Muscle of leg (tissue), 11 donors: Measurements from ENCODE around the gene GRM5. TPM values are rescaled to one million over a fixed set of nuclear protein-coding genes. Genes with fewer than 3 reads are reported as not detected.

Experiments
- DNase-seq: peaks from one replicate; pipeline ENCODE4 v3.0.0; 2013
- H3K27ac ChIP-seq: one replicate; pipeline ENCODE4 v1.5.1; 2013; ENCODE audit warnings: mild to moderate bottlenecking, low read length, control low read depth
- H3K27me3 ChIP-seq: one replicate; pipeline ENCODE4 v1.6.1; 2013; ENCODE audit warnings: low read length; ENCODE audit not compliant: control insufficient read depth, insufficient read depth
- H3K36me3 ChIP-seq: one replicate; pipeline ENCODE4 v1.6.1; 2013; ENCODE audit warnings: low read length; ENCODE audit not compliant: control insufficient read depth, insufficient read depth
- H3K4me1 ChIP-seq: one replicate; pipeline ENCODE4 v1.6.1; 2013; ENCODE audit warnings: low read length; ENCODE audit not compliant: control insufficient read depth, insufficient read depth
- H3K4me3 ChIP-seq: one replicate; pipeline ENCODE4 v1.5.1; 2013; ENCODE audit warnings: low read length, control low read depth
- H3K9me3 ChIP-seq: replicated peaks from 2 replicates; pipeline ENCODE4 v1.6.1; 2013; ENCODE audit warnings: low read depth, low read length; ENCODE audit not compliant: control insufficient read depth
- whole genome bisulfite sequencing: methylation state at CpG from one replicate; pipeline ENCODE4 v1.1.5; 2013; ENCODE audit warnings: missing lambda C conversion rate; ENCODE audit not compliant: insufficient coverage; 5-methylcytosine and 5-hydroxymethylcytosine counted together
- polyA plus RNA-seq, 8 donors: library from polyadenylated mRNA; unstranded; fragments of 120-200 nt; gene quantifications; one replicate each; pipeline versions ENCODE4 v1.2.1 to v1.2.3, GENCODE V29; 2013; ENCODE audit warnings: inconsistent platforms in 1 of 8, low replicate concordance in 1 of 8; ENCODE audit not compliant: insufficient read length in 8 of 8, insufficient read depth in 1 of 8
- total RNA-seq: library from RNA; stranded (reverse); fragments of 120-200 nt; gene quantifications from one replicate; pipeline ENCODE4 v1.2.4, GENCODE V29; 2013

The GRM5 gene
- total and polyA plus RNA-seq, 9 donors, result 0.02 to 0.04 (median 0.03) TPM; not detected in 6

- no peak for DNase-seq
- Histone ChIP-seq H3K4me3 (no peak overlapping the region), H3K4me1 (no peaks in the 10 kb centered on the region), H3K36me3 (no peaks in the 10 kb centered on the region), H3K9me3 (no peaks in the 10 kb centered on the region), H3K27ac (no peak overlapping the region), H3K27me3 (no peaks in the 10 kb centered on the region)
- WGBS, result 50% methylated on average over 2 of the region's 2 CpGs
Measured at GRCh38 chr11:88553204-88553603, 512.6 kb downstream of the GRM5 start.

GRCh38 chr11:88552379-88553062 is 513.3 kb downstream of the GRM5 start:
- no peaks in the 10 kb centered on the region for H3K27me3 ChIP-seq
- no peaks in the 10 kb centered on the region for H3K9me3 ChIP-seq
- no peaks in the 10 kb centered on the region for H3K4me1 ChIP-seq
- WGBS, result no CpG with 5 or more reads among the region's 3 CpGs
- H3K4me3 ChIP-seq, result no peak overlapping the region
- H3K36me3 ChIP-seq, result no peaks in the 10 kb centered on the region
- DNase-seq, result no peak
- no peak overlapping the region for H3K27ac ChIP-seq

DNA sequence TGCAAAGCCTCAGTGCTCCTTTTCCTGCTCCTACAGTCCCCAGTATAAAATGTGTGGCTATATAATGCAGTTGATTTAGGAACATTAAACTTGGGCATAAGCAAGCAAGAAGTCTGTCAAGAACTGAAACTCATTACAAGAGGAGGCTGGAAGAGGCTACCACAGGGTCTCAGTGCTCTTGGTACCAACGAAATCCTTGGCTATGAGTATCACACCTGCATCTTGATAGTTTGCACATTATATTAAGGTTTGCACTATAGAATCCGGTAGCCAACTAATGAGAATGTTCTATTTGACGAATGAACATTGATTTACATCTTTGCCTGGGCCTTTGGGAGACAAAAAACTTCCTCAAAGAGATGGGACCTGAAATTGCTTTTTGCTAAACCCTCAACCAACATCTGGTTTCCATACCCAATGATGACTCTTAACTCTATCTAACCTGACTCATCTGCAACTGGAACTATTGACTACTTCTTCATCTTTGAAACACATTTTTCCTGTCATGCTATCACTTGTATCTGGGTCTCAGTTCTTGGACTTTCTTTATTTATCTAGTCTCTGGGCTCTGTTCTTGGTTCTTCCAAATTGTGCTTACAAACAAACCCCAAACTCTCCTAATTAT is 521.0 kb downstream of the GRM5 start:
- no peak overlapping the region for H3K27ac ChIP-seq
- no peak overlapping the region for H3K4me3 ChIP-seq
- H3K4me1 ChIP-seq, result no peaks in the 10 kb centered on the region
- H3K36me3 ChIP-seq, result no peaks in the 10 kb centered on the region
- no peak for DNase-seq
- WGBS, result 48% methylated on average over 2 of the region's 3 CpGs
- H3K27me3 ChIP-seq, result no peaks in the 10 kb centered on the region
- H3K9me3 ChIP-seq, result no peaks in the 10 kb centered on the region

GRCh38 chr11:88543902-88544655 is 521.7 kb downstream of the GRM5 start:
- Histone ChIP-seq H3K4me1 (no peaks in the 10 kb centered on the region), H3K9me3 (no peaks in the 10 kb centered on the region), H3K27ac (no peak overlapping the region), H3K4me3 (no peak overlapping the region), H3K36me3 (no peaks in the 10 kb centered on the region), H3K27me3 (no peaks in the 10 kb centered on the region)
- DNase-seq, result peak; percentile 95
- WGBS, result 39% methylated on average over 3 of the region's 5 CpGs

- Histone ChIP-seq H3K4me3 (no peak overlapping the region), H3K9me3 (no peaks in the 10 kb centered on the region), H3K27me3 (no peaks in the 10 kb centered on the region), H3K36me3 (no peaks in the 10 kb centered on the region), H3K4me1 (peaks cover 2% of the 10 kb centered on the region), H3K27ac (no peak overlapping the region)
- DNase-seq, result no peak
- no CpG with 5 or more reads among the region's 6 CpGs for WGBS
Measured at GRCh38 chr11:88541006-88541405, 524.8 kb downstream of the GRM5 start.

DNA sequence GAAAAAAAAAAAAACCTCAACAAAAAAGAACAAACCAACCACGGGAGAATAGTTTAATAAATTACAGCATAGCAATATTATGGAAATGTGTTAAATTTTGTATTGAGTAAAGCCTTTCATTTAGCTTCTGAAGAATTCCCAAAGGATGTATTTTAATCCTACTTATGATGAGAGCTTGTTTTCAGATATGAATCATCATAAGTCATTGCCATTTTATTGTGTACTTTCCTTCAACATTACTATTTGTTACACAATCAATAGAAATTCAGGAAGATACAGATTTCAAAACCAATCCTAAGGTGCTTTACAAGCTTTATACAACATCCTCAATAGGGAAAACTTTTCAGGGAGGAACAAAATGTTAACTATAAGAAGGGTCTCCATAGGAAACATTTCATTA is 527.7 kb downstream of the GRM5 start:
- Histone ChIP-seq H3K27ac (no peak overlapping the region), H3K4me3 (no peak overlapping the region)
- WGBS, result no CpG with 5 or more reads among the region's 1 CpG

DNA sequence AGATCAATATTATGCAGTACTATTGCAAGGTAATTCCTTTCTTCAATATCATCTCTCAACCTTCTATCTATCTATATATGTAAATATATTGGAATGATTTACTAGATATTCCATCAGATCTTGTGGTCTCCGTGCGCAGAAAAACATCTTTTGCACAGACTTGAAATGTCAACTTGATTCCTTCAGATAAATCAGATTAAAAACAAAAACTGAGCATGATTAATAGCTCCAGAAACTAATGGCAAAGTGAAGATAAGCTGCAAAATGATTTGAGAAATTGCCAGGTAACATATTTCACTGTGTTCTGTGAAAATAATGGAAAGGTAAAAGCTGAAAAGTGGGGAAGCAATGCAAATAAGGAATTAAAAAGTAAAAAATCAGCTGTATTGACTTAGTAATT is 528.2 kb downstream of the GRM5 start:
- no CpG with 5 or more reads among the region's 2 CpGs for WGBS

More for the DNA sequence above, 527.7 kb downstream of the GRM5 start:
- no peaks in the 10 kb centered on the region for H3K27me3 ChIP-seq
- no peaks in the 10 kb centered on the region for H3K9me3 ChIP-seq
- H3K4me1 ChIP-seq, result peaks cover 2% of the 10 kb centered on the region
- no peak for DNase-seq
- no peaks in the 10 kb centered on the region for H3K36me3 ChIP-seq

DNA sequence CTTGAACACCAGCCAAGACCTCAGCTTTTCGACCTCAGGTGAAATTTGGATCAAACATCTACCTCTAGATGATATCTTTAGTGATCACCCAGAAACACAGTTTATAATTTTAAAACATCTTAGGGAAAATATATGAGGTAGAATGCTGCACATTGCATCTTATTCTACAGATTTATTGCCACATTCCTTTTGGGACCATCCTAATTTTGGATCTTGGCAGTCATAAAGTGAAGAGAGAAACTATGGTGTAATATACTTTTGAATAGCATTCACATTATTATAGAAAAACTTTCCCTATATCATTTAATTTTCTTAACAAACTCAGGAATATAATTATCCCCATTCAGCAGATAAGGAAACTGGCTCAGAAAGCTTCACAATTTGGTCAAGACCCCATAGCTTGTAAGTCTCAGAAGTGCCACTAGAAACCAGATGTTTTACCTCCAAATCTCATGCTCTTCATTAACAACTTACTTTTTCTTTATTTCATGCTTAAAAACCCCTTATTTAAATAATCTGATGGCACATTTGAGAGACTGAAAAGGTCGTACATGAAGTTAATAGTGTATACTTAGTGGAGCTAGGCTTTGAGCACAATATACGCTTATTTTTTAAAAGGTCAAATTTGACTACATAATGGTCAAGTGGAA is 529.0 kb downstream of the GRM5 start:
- no CpG with 5 or more reads among the region's 3 CpGs for WGBS
- Histone ChIP-seq H3K36me3 (no peaks in the 10 kb centered on the region), H3K9me3 (no peaks in the 10 kb centered on the region), H3K4me1 (peaks cover 2% of the 10 kb centered on the region), H3K27me3 (no peaks in the 10 kb centered on the region), H3K4me3 (no peak overlapping the region), H3K27ac (no peak overlapping the region)
- DNase-seq, result peak; percentile 55

More for the DNA sequence above, 528.2 kb downstream of the GRM5 start:
- Histone ChIP-seq H3K27me3 (no peaks in the 10 kb centered on the region), H3K9me3 (no peaks in the 10 kb centered on the region), H3K4me3 (no peak overlapping the region), H3K36me3 (no peaks in the 10 kb centered on the region), H3K4me1 (peaks cover 2% of the 10 kb centered on the region), H3K27ac (no peak overlapping the region)
- no peak for DNase-seq

DNA sequence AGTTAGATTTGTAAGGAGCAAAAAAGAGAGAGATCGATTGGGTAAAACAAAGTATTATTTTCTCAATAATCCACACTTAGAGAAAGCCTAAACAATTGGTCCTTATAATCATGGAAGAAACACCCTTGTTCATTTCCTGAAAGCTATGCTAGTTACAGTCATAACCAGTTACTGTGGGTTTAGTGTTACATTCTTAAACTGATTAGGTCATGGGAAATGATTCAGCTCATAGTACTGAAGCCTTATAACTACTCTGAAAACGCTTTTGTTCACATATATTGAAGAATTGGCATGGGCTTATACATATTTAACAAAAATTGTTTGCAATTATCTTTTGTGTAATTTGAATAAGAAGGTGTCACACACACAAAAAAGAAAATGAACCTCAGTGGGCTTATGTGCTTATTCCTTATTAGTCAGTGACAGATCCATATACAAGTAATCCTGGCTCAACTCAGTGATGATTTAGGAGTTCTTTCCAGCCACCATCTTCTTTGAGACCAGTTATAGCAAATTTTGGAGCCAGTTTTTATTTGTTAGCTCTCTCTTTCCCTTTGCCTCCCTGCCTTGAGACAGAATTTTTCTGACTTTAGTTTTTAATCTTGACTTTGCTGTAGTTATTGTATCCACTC is 529.8 kb downstream of the GRM5 start:
- Histone ChIP-seq H3K36me3 (no peaks in the 10 kb centered on the region), H3K4me1 (peaks cover 2% of the 10 kb centered on the region), H3K4me3 (no peak overlapping the region), H3K27me3 (no peaks in the 10 kb centered on the region), H3K27ac (no peak overlapping the region), H3K9me3 (no peaks in the 10 kb centered on the region)
- peak; percentile 76 for DNase-seq
- no CpG with 5 or more reads among the region's 2 CpGs for WGBS
